Nephron (organoid): ENCODE results near the gene GABARAP.

Experiments used
- H3K27ac Mint-ChIP-seq, 3 experiments: 2 replicates each; pipeline ENCODE4 v1.8.0; 2020; ENCODE audit warnings: mixed read lengths in 3 of 3, mild to moderate bottlenecking in 2 of 3, moderate library complexity in 1 of 3
- H3K27me3 Mint-ChIP-seq: 2 replicates; pipeline ENCODE4 v1.8.0; 2021; ENCODE audit warnings: low read depth, mild to moderate bottlenecking, moderate library complexity, mixed read lengths
- H3K36me3 Mint-ChIP-seq: 2 replicates; pipeline ENCODE4 v1.8.0; 2020; ENCODE audit warnings: low read depth, mixed read lengths
- H3K4me1 Mint-ChIP-seq: 2 replicates; pipeline ENCODE4 v1.8.0; 2020; ENCODE audit warnings: mixed read lengths
- H3K4me3 Mint-ChIP-seq, 3 experiments: 2 replicates each; pipeline ENCODE4 v1.8.0; 2020; ENCODE audit warnings: mild to moderate bottlenecking in 3 of 3, mixed read lengths in 3 of 3, moderate library complexity in 2 of 3
- H3K9me3 Mint-ChIP-seq: 2 replicates; pipeline ENCODE4 v1.8.0; 2020; ENCODE audit warnings: mixed read lengths
- CTCF ChIP-seq, 3 experiments: fragments of 200-600 bp; sonication (generic); IDR thresholded peaks; one replicate each; pipeline ENCODE4 v1.5.0; 2021; ENCODE audit warnings: antibody characterized with exemption in 3 of 3; ENCODE audit not compliant: unreplicated experiment in 3 of 3

GABARAP gene

GRCh38 chr17:7204828-7205461 is 37.3 kb downstream of the GABARAP start:
- Mint-ChIP-seq H3K27ac (peak overlapping the region; percentile 98 to 99 (median 98)), H3K27me3 (peaks cover 5% of the 10 kb centered on the region), H3K4me3 (peak overlapping the region; percentile 74 to 83 (median 81)), H3K9me3 (no peaks in the 10 kb centered on the region), H3K36me3 (peaks cover 31% of the 10 kb centered on the region), H3K4me1 (peaks cover 35% of the 10 kb centered on the region)
- TF ChIP-seq CTCF (IDR thresholded peaks at IDR 0.05; ENCODE audit: unreplicated experiment in 3 of 3): no peak

- no peak for TF ChIP-seq CTCF (IDR thresholded peaks at IDR 0.05; ENCODE audit: unreplicated experiment in 3 of 3)
- Mint-ChIP-seq H3K9me3 (no peaks in the 10 kb centered on the region), H3K27ac (peak overlapping the region in 2 of 3 experiments; percentile 98), H3K36me3 (peaks cover 32% of the 10 kb centered on the region), H3K4me1 (peaks cover 33% of the 10 kb centered on the region), H3K27me3 (peaks cover 5% of the 10 kb centered on the region), H3K4me3 (peak overlapping the region; percentile 74 to 83 (median 81))
Observed at GRCh38 chr17:7204336-7204735, 37.9 kb downstream of the GABARAP start.

GRCh38 chr17:7203391-7203790 is 38.9 kb downstream of the GABARAP start:
- H3K36me3 Mint-ChIP-seq: peaks cover 32% of the 10 kb centered on the region
- peak overlapping the region in 1 of 3 experiments; percentile 74 for H3K4me3 Mint-ChIP-seq
- H3K4me1 Mint-ChIP-seq: peaks cover 29% of the 10 kb centered on the region
- H3K27me3 Mint-ChIP-seq: peaks cover 5% of the 10 kb centered on the region
- peak overlapping the region in 1 of 3 experiments; percentile 98 for H3K27ac Mint-ChIP-seq
- no peak for TF ChIP-seq CTCF (IDR thresholded peaks at IDR 0.05; ENCODE audit: unreplicated experiment in 3 of 3)
- no peaks in the 10 kb centered on the region for H3K9me3 Mint-ChIP-seq

- no peak overlapping the region for H3K27ac Mint-ChIP-seq
- no peaks in the 10 kb centered on the region for H3K9me3 Mint-ChIP-seq
- peaks cover 62% of the 10 kb centered on the region for H3K36me3 Mint-ChIP-seq
- H3K27me3 Mint-ChIP-seq: no peaks in the 10 kb centered on the region
- no peaks in the 10 kb centered on the region for H3K4me1 Mint-ChIP-seq
- no peak for TF ChIP-seq CTCF (IDR thresholded peaks at IDR 0.05; ENCODE audit: unreplicated experiment in 3 of 3)
- H3K4me3 Mint-ChIP-seq: no peak overlapping the region
Observed at GRCh38 chr17:7196651-7197401, 45.4 kb downstream of the GABARAP start.

- H3K27me3 Mint-ChIP-seq: no peaks in the 10 kb centered on the region
- no peak overlapping the region for H3K4me3 Mint-ChIP-seq
- H3K36me3 Mint-ChIP-seq: peaks cover 63% of the 10 kb centered on the region
- no peaks in the 10 kb centered on the region for H3K9me3 Mint-ChIP-seq
- no peaks in the 10 kb centered on the region for H3K4me1 Mint-ChIP-seq
- no peak for TF ChIP-seq CTCF (IDR thresholded peaks at IDR 0.05; ENCODE audit: unreplicated experiment in 3 of 3)
- H3K27ac Mint-ChIP-seq: no peak overlapping the region
Observed at GRCh38 chr17:7195971-7196370, 46.3 kb downstream of the GABARAP start.
